ENCODE data around the gene CDK5. TPM values are rescaled to one million over a fixed set of nuclear protein-coding genes. Genes with fewer than 3 reads are reported as not detected.
"Not testable (repeated sequence)": the region's sequence is repeated elsewhere in the genome, so short reads cannot be mapped to it uniquely, and the experiment has no call there.

Gene CDK5
- total and polyA plus RNA-seq, 2 donors (not counting 1 experiment from before 2014, with no cell fraction given): 8.2 to 8.4 TPM

DNA sequence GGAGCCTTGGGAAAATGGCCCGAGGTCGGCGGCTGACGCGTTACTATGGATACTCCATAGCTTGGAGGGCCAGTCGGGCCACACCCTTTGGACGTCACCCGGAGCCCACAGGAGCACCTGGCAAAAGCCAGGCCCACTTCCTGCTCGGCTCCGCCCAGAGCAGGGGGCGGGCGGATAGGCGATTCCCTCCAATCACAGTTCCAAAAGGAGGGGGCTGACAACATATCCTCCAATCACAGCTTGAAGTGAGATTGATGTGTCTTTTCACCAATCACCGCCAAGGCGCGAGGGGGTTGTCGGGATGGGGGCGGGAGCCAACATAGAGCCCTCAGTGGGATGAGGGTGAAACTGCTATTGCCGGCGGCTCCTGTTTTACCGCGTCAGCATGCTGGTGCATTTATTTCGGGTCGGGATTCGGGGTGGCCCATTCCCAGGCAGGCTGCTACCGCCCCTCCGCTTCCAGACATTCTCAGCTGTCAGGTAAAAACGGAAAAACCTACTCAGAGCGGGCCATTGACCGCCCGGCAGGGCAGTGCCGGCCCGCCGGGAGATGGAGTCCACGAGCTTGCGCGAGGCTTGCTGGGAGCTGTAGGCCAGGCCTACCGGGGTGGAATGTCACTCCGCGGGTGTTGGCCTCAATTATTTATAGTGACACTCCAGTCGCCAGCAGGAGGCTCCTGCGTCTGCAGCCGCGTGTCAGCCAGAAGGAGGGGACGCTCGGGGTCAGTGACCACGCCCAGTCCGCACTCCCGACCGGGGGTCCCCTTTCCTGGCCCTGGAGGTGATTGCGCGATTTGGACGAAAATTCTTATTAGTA, 29.4 kb downstream of the CDK5 start, which contains the start of gene ABCB8:
Gene ABCB8, plus strand, starts transcription at position 320 of the 817 bp plus-strand sequence. Its CDS starts 66 bp downstream, at position 386.
- intact Hi-C loops (cut with micrococcal nuclease): loop anchor here (1.0 to 10.0 kb wide), 10 partner anchors 10 to 1256 kb away; partner anchors contain the start of genes ABCF2, CHPF2, REPIN1 and TMUB1
- TF ChIP-seq EZH2 (IDR thresholded peaks at IDR 0.05; ENCODE audit: borderline replicate concordance, insufficient read depth, low read depth, low read length, poor library complexity, severe bottlenecking): no peak
- TF ChIP-seq, protein P1, sequence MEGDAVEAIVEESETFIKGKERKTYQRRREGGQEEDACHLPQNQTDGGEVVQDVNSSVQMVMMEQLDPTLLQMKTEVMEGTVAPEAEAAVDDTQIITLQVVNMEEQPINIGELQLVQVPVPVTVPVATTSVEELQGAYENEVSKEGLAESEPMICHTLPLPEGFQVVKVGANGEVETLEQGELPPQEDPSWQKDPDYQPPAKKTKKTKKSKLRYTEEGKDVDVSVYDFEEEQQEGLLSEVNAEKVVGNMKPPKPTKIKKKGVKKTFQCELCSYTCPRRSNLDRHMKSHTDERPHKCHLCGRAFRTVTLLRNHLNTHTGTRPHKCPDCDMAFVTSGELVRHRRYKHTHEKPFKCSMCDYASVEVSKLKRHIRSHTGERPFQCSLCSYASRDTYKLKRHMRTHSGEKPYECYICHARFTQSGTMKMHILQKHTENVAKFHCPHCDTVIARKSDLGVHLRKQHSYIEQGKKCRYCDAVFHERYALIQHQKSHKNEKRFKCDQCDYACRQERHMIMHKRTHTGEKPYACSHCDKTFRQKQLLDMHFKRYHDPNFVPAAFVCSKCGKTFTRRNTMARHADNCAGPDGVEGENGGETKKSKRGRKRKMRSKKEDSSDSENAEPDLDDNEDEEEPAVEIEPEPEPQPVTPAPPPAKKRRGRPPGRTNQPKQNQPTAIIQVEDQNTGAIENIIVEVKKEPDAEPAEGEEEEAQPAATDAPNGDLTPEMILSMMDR (IDR thresholded peaks at IDR 0.05): peak; percentile 25
- peaks cover 23% of the 10 kb centered on the region for H3K4me1 Mint-ChIP-seq
- Histone ChIP-seq H3K4me3 (ENCODE audit: control extremely low read depth in 1 of 5, extremely low read depth in 1 of 5, insufficient read depth in 1 of 5, low read depth in 2 of 5, low read length in 4 of 5) (peak within 1 kb of the TSS; percentile 54 to 86 (median 78)), H2AFZ (ENCODE audit: insufficient read depth, low read depth, low read length, poor library complexity, severe bottlenecking) (peak within 1 kb of the TSS; percentile 75), H3K4me2 (replicated peaks; ENCODE audit: low read depth, low read length, poor library complexity, severe bottlenecking) (peak within 1 kb of the TSS; percentile 82), H3K36me3 (replicated peaks in 1 of 2; ENCODE audit: control extremely low read depth in 1 of 2, control insufficient read depth in 1 of 2, extremely low read depth in 1 of 2, insufficient read depth in 2 of 2, low read length in 1 of 2) (no peaks in the 10 kb centered on the region), H3K79me2 (ENCODE audit: control insufficient read depth, insufficient read depth, low read length) (peaks cover 14% of the 10 kb centered on the region), H3K9ac (ENCODE audit: low read length) (peak within 1 kb of the TSS; percentile 76), H3K9me3 (ENCODE audit: control extremely low read depth in 1 of 3, control insufficient read depth in 2 of 3, insufficient read depth in 1 of 3, low read length in 2 of 3) (no peaks in the 10 kb centered on the region), H3K4me1 (ENCODE audit: control insufficient read depth in 2 of 2, insufficient read depth in 2 of 2, low read length in 2 of 2) (peaks cover 11 to 17% of the 10 kb centered on the region in 2 donors), H4K20me1 (ENCODE audit: control insufficient read depth, insufficient read depth, low read length, poor library complexity, severe bottlenecking) (no peaks in the 10 kb centered on the region), H3K27ac (ENCODE audit: low read length in 2 of 2) (peak within 1 kb of the TSS; percentile 95 to 96), H3K27me3 (replicated peaks in 1 of 4; ENCODE audit: control extremely low read depth in 1 of 4, control insufficient read depth in 3 of 4, insufficient read depth in 4 of 4, low read length in 3 of 4) (peaks cover 0 to 20% (median 7%) of the 10 kb centered on the region in 4 experiments)
- ATAC-seq (ENCODE audit: low read depth) (peak; percentile 92), DNase-seq (peak; percentile 99)
- H3K27ac Mint-ChIP-seq: peak within 1 kb of the TSS; percentile 99
- POLR2A ChIA-PET: interaction anchor here (0.5 to 1.5 kb wide), 6 partner anchors 10 to 220 kb away, joined by 3 to 12 read pairs (median 6); partner anchors contain the start of gene FASTK
- peak within 1 kb of the TSS; percentile 97 for H3K4me3 Mint-ChIP-seq
- H3K9me3 Mint-ChIP-seq (ENCODE audit: insufficient read depth): no peaks in the 10 kb centered on the region
- CTCF ChIA-PET: interaction anchor here (0.8 to 2.8 kb wide), 10 partner anchors 9 to 83 kb away, joined by 3 to 25 read pairs (median 3); partner anchors contain the start of gene TMUB1
- WGBS (ENCODE audit: insufficient coverage): under 1% methylated on average over 49 of the region's 53 CpGs
- peaks cover 7% of the 10 kb centered on the region for H3K27me3 Mint-ChIP-seq

DNA sequence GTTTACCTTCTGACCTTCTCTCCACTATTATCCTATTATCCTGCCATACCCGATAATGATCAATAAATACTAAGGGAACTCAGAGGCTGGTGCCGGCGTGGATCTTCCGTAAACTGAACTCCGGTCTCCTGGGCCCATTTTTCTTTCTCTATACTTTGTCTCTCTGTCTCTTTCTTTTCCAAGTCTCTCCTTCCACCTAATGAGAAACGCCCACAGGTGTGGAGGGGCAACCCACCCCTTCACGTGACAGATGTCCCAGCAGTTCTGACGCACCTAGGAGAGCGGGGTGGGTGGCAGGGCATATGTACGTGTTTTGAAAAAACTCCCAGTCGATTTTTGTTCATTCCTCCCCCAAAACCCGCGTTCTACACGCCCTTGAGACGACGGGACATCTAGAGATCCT, 30.0 kb downstream of the CDK5 start:
- ATAC-seq (ENCODE audit: low read depth): peak; percentile 5
- Histone ChIP-seq H3K27ac (ENCODE audit: low read length in 2 of 2) (peak overlapping the region; percentile 95 to 96), H3K4me2 (replicated peaks; ENCODE audit: low read depth, low read length, poor library complexity, severe bottlenecking) (peak overlapping the region; percentile 82), H3K79me2 (ENCODE audit: control insufficient read depth, insufficient read depth, low read length) (peaks cover 14% of the 10 kb centered on the region), H3K27me3 (replicated peaks in 1 of 4; ENCODE audit: control extremely low read depth in 1 of 4, control insufficient read depth in 3 of 4, insufficient read depth in 4 of 4, low read length in 3 of 4) (peaks cover 0 to 26% (median 7%) of the 10 kb centered on the region in 4 experiments), H3K4me1 (ENCODE audit: control insufficient read depth in 2 of 2, insufficient read depth in 2 of 2, low read length in 2 of 2) (peaks cover 11 to 17% of the 10 kb centered on the region in 2 donors), H3K9ac (ENCODE audit: low read length) (peak overlapping the region; percentile 76), H3K4me3 (ENCODE audit: control extremely low read depth in 1 of 5, extremely low read depth in 1 of 5, insufficient read depth in 1 of 5, low read depth in 2 of 5, low read length in 4 of 5) (peak overlapping the region; percentile 54 to 86 (median 78)), H2AFZ (ENCODE audit: insufficient read depth, low read depth, low read length, poor library complexity, severe bottlenecking) (peak overlapping the region; percentile 75)
- H4K20me1 ChIP-seq (ENCODE audit: control insufficient read depth, insufficient read depth, low read length, poor library complexity, severe bottlenecking); DNase-seq; H3K9me3 ChIP-seq (ENCODE audit: control extremely low read depth in 1 of 3, control insufficient read depth in 2 of 3, insufficient read depth in 1 of 3, low read length in 2 of 3); H3K9me3 Mint-ChIP-seq (ENCODE audit: insufficient read depth); H3K36me3 ChIP-seq (replicated peaks in 1 of 2; ENCODE audit: control extremely low read depth in 1 of 2, control insufficient read depth in 1 of 2, extremely low read depth in 1 of 2, insufficient read depth in 2 of 2, low read length in 1 of 2): not testable (repeated sequence)
- 12% methylated on average over 15 of the region's 16 CpGs for WGBS (ENCODE audit: insufficient coverage)
- H3K27ac Mint-ChIP-seq: peak overlapping the region; percentile 99
- peak overlapping the region; percentile 97 for H3K4me3 Mint-ChIP-seq
- POLR2A ChIA-PET: interaction anchor here (0.5 to 1.5 kb wide), 6 partner anchors 10 to 220 kb away, joined by 3 to 12 read pairs (median 6); partner anchors contain the start of gene FASTK
- peaks cover 23% of the 10 kb centered on the region for H3K4me1 Mint-ChIP-seq
- CTCF ChIA-PET: interaction anchor here (0.8 to 2.8 kb wide), 7 partner anchors 9 to 57 kb away, joined by 3 to 25 read pairs (median 3); partner anchors contain the start of gene TMUB1
- H3K27me3 Mint-ChIP-seq: peaks cover 13% of the 10 kb centered on the region
- intact Hi-C loops (cut with micrococcal nuclease): loop anchor here (1.0 to 10.0 kb wide), 10 partner anchors 9 to 1255 kb away; partner anchors contain the start of genes ABCF2, CHPF2, REPIN1 and TMUB1
